Astrocyte (in vitro differentiated cells and primary cell): Measurements from ENCODE around the gene PDK3.

Experiments used
- CTCF ChIP-seq: IDR thresholded peaks from 2 replicates; pipeline ENCODE4 v1.5.1; 2011; ENCODE audit warnings: low read depth, mild to moderate bottlenecking, inconsistent platforms, low read length, moderate library complexity; ENCODE audit not compliant: insufficient read depth
- EZH2 ChIP-seq: IDR thresholded peaks from 2 replicates; pipeline ENCODE4 v1.6.1; 2012; ENCODE audit warnings: mild to moderate bottlenecking, low read length, inconsistent platforms; ENCODE audit not compliant: insufficient read depth

GRCh38 chrX:24444645-24445044 lies 20.4 kb upstream of the PDK3 start:
- no peak for TF ChIP-seq CTCF
- no peak for TF ChIP-seq EZH2
